Nephron progenitor cell (in vitro differentiated cells): ENCODE data around the gene BEGAIN.

Experiments
- DNase-seq: peaks from one replicate; pipeline ENCODE4 v3.0.0; 2021
- H3K27ac Mint-ChIP-seq: 2 replicates; pipeline ENCODE4 v1.8.0; 2021; ENCODE audit warnings: mild to moderate bottlenecking, moderate library complexity, mixed read lengths
- H3K27me3 Mint-ChIP-seq: 2 replicates; pipeline ENCODE4 v1.8.0; 2021; ENCODE audit warnings: mild to moderate bottlenecking, low read depth, mixed read lengths; ENCODE audit not compliant: poor library complexity
- H3K36me3 Mint-ChIP-seq: 2 replicates; pipeline ENCODE4 v1.8.0; 2021; ENCODE audit warnings: low read depth, mixed read lengths
- H3K4me1 Mint-ChIP-seq: 2 replicates; pipeline ENCODE4 v1.8.0; 2021; ENCODE audit warnings: mixed read lengths
- H3K4me3 Mint-ChIP-seq: 2 replicates; pipeline ENCODE4 v1.8.0; 2021; ENCODE audit warnings: mild to moderate bottlenecking, moderate library complexity, mixed read lengths
- H3K9me3 Mint-ChIP-seq: 2 replicates; pipeline ENCODE4 v1.8.0; 2021; ENCODE audit warnings: mild to moderate bottlenecking, moderate library complexity, mixed read lengths
- TF ChIP-seq, protein P1 (sequence below): fragments of 200-600 bp; sonication (generic); IDR thresholded peaks from 2 replicates; pipeline ENCODE4 v1.5.0; 2021; ENCODE audit warnings: antibody characterized with exemption

Gene BEGAIN

DNA sequence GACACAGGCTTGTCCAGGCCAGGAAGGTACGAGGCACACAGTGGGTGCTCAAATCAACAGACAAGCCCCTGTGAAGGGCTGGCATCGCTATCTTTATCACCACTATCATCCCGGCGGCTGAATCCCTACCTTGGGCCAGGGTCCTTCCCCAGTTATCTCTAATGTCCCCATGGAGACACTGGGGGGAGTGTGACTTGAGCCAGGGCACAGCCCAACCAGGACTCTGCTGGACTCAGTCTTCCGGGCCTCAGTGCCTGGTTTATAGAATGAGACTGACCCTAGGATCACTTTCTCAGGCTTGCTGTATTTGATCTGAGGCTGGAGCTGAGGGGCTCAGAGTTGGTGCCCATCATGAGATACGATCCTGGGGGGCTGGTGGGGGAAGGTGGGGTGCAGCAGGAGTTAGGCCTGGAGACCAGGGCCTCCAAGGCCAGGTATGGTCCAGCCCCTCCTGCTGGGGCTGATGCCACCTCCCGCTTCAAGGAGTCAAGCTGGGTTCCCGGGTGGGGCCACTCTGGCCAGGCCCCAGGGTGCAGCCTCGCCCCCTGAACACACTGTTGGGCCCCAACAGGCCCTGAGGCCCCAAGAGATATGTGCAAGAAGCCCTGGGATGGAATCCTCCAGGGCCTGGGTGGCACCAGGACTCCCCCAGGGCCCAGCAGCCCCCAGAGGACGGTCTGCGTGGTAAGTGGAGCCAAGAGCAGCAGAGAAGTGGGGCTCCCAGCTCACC, 11.8 kb downstream of the BEGAIN start:
- H3K4me3 Mint-ChIP-seq = no peak overlapping the region
- H3K4me1 Mint-ChIP-seq = peaks cover 12% of the 10 kb centered on the region
- TF ChIP-seq, protein P1, sequence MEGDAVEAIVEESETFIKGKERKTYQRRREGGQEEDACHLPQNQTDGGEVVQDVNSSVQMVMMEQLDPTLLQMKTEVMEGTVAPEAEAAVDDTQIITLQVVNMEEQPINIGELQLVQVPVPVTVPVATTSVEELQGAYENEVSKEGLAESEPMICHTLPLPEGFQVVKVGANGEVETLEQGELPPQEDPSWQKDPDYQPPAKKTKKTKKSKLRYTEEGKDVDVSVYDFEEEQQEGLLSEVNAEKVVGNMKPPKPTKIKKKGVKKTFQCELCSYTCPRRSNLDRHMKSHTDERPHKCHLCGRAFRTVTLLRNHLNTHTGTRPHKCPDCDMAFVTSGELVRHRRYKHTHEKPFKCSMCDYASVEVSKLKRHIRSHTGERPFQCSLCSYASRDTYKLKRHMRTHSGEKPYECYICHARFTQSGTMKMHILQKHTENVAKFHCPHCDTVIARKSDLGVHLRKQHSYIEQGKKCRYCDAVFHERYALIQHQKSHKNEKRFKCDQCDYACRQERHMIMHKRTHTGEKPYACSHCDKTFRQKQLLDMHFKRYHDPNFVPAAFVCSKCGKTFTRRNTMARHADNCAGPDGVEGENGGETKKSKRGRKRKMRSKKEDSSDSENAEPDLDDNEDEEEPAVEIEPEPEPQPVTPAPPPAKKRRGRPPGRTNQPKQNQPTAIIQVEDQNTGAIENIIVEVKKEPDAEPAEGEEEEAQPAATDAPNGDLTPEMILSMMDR = no peak
- H3K9me3 Mint-ChIP-seq = no peaks in the 10 kb centered on the region
- H3K27ac Mint-ChIP-seq = no peak overlapping the region
- peaks cover 26% of the 10 kb centered on the region for H3K27me3 Mint-ChIP-seq
- DNase-seq = no peak
- H3K36me3 Mint-ChIP-seq = no peaks in the 10 kb centered on the region

DNA sequence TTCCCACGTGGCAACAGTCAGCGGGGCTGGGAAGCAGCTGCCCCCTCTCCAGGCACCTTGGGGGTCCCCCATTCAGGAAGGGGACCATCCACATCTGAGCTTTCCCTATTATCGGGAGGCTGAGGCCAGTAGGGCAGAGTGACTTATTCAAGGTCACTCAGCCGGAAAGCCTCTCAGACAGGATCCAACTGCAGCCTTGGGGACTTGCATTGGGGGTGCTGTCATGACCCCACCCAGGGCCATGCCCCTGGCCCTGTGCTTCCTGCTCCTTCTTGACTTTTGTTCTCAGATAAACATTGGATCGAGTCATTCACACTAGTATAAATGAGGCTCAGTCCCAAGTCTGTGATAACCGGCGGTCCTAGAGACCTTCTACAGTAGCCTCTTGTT, 12.6 kb downstream of the BEGAIN start:
- no peak for DNase-seq
- peaks cover 16% of the 10 kb centered on the region for H3K4me1 Mint-ChIP-seq
- TF ChIP-seq, protein P1 = no peak
- no peak overlapping the region for H3K27ac Mint-ChIP-seq
- no peaks in the 10 kb centered on the region for H3K36me3 Mint-ChIP-seq
- H3K4me3 Mint-ChIP-seq = no peak overlapping the region
- no peaks in the 10 kb centered on the region for H3K9me3 Mint-ChIP-seq
- H3K27me3 Mint-ChIP-seq = peaks cover 34% of the 10 kb centered on the region

DNA sequence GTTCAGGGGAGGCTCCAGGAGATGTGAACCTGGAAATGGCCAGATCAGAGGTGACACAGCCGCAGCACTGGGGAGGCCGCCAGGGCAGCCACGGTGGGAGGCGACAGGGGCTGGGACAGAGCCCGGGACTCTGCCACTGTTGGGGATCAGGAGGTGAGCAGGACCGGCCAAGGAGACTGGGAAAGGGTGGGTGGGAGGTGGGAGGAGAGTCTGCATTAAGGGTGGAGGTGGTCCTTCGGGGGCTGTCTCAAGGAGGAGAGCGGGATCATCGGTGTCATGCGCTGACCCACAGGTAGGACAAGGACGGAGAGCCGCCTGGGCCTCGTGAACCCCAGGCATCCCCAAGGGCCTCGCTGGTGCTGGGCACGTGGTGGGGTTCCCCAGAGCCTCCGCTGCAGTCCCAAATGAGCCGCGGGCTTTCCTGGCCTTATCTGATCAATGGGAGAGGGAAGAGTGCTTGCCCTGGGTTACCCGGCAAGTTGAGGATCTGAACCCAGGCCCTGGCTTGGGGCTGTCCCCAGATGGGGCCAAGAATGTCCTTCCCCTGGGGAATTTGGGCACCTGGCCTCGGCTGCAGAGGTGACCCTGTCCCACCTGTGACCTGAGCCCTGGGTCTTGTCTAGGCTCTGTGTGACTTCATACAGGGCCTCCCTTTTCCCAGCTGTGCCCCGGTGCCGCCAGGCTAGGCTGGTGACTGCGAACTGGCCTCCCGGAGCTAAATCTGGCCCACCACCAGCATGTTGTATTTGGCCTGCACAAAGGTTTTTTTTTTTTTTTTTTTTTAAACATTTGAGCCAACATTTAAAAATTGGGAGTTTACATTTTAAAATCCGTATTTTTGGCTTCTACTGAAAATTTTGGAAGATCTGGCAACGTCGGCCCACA, 13.2 kb downstream of the BEGAIN start:
- Mint-ChIP-seq H3K4me1 (peaks cover 21% of the 10 kb centered on the region), H3K36me3 (no peaks in the 10 kb centered on the region), H3K9me3 (no peaks in the 10 kb centered on the region), H3K4me3 (no peak overlapping the region), H3K27ac (no peak overlapping the region), H3K27me3 (peaks cover 40% of the 10 kb centered on the region)
- no peak for DNase-seq
- TF ChIP-seq, protein P1 = no peak

DNA sequence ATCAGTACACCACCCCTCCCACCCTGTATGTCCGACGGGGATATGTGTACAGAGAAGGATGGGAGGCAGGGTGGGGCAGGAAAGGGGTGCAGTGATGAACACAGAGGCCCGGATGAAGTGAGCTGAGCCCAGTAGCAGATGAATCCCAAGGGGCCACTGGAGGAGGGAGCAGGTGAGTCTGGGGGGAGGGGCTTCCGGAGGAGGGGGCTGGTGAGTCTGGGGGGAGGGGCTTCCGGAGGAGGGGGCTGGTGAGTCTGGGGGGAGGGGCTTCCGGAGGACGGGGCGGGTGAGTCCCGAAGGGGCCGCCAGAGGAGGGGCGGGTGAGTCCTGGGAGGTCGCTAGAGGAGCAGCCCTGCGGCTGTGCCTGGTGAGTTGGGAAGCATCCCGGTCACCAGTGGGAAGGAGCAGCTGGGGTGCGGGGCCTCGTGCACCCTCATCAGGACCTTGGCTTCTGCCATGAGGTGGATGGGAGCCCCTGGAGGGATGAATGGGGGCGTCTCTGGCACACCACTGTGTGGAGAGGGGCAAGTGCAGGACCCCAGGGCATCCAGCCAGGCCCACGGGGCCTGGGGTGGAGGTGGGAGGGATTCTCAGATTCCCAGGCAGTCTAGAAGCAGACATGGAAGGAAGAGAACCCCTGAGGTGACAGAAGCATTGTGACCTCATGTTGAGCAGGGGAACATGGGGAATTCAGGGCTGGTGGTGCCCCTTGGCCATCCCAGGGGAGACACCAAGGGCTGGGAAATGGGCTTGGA, 14.0 kb downstream of the BEGAIN start:
- no peak for DNase-seq
- Mint-ChIP-seq H3K27me3 (peaks cover 44% of the 10 kb centered on the region), H3K4me3 (no peak overlapping the region), H3K9me3 (no peaks in the 10 kb centered on the region), H3K36me3 (no peaks in the 10 kb centered on the region), H3K4me1 (peaks cover 21% of the 10 kb centered on the region), H3K27ac (no peak overlapping the region)
- TF ChIP-seq, protein P1 = no peak

DNA sequence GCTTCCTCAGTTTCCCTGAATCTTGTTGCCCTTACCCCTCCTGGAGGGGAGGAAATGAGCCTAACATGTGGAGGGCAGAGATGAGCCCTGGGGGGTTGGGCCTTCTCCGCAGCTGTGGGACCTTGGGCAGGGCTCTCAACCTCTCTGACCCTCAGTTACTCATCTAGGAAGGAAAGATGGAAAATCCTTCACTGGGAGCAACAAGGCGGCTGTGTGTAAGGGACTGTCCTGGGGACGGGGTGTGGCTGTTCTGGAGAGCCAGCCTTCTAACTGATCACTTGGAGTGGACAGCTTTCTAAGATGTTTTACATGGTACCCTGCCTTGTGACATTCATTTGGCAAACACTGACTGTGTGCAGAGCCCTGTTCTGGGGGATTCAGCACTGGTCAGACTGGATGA, 14.7 kb downstream of the BEGAIN start:
- no peaks in the 10 kb centered on the region for H3K9me3 Mint-ChIP-seq
- H3K4me3 Mint-ChIP-seq = no peak overlapping the region
- no peak overlapping the region for H3K27ac Mint-ChIP-seq
- TF ChIP-seq, protein P1 = no peak
- H3K27me3 Mint-ChIP-seq = peaks cover 46% of the 10 kb centered on the region
- H3K36me3 Mint-ChIP-seq = no peaks in the 10 kb centered on the region
- DNase-seq = no peak
- H3K4me1 Mint-ChIP-seq = peaks cover 21% of the 10 kb centered on the region
